Measurements from ENCODE around the gene SLC25A45.
"Not testable (repeated sequence)": the region's sequence is repeated elsewhere in the genome, so short reads cannot be mapped to it uniquely, and the experiment has no call there.

SLC25A45 gene

DNA sequence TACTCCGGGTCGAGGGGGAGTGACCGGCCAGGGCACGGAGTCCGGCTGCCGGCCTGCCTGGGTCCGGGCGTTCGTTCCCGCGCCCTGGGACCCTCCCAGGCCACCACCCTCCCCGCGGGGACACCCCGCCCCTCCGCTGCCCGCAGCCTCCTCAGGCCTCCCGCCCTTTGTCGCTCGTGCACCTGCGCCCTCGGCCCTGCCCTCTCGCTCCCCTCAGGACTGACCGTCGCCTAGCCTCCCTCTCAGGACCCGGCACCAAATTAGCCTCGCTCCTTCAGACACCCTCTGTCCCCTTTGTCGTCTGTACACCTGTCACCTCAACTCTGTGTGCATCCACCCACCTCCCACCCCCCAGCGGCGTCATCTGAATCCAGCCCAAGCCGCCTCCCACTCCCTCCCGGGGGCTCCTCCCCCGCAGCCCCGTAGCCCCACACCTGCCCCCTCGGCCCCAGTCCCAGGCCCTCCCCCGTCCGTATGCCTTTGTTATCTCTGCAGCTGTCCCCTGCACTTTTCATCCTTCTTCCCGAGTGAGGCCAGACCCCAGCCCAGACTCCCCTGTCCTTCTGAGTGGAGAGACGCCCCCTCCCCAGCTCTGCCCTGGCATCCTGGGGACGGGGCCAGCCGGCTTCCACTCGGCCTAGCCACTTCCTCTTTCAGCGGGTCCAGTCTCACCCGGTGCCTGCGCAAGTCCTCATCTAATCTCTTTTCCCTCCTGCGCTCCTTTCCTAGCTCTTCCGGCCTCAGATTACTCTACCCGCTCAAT is 27.3 kb downstream of the SLC25A45 start:
- no peak for DNase-seq

GRCh38 chr11:65354265-65355012 is 28.0 kb downstream of the SLC25A45 start, which contains the start of gene TIGD3:
TIGD3 (plus strand) TSS chr11:65354751; CDS start chr11:65355809, 1,058 bp downstream.
- peak; percentile 78 for DNase-seq

DNA sequence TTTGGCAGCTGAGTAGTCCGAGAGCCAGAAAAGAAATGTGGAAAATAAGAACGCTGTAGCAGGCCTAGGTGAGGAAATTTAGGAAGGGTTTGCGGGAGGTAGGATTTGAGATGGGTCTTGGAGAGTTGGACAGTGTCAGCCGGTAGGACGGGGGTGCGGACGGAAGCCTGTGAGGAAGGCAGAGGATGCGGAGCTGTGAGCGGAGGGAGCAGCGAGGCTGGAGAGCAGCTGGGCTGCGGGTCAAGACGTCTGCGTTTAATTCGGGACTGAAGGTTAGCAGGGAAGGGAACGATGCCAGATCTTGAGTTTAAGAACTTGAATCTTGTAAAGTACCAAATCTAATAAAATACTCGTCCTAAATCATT is 28.6 kb downstream of the SLC25A45 start:
- DNase-seq: no peak

GRCh38 chr11:65353376-65353775 is 29.1 kb downstream of the SLC25A45 start:
- DNase-seq: no peak

DNA sequence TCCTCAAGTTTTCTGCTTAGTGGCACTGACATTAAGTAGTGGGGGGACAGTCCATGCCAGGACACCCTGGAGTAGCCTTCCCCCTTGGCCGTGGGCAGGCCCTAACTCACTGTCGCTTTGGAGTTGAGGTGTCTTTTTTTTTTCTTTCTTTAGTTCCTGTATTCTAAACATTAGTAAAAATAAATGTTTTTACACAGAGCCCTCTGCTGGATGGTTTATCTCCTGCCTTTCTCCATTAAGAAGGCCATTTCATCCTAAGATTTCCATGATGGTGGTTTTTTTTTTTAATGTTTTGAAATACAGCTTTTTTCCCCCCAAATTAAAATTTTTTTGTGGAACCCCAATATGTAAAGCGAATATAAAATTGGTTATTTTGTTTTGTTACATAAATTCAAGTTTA is 29.7 kb downstream of the SLC25A45 start:
- no peak for DNase-seq

- DNase-seq: no peak
These were observed 30.9 kb downstream of the SLC25A45 start for GRCh38 chr11:65351511-65351910.

- DNase-seq: no peak
These were observed 40.6 kb downstream of the SLC25A45 start for GRCh38 chr11:65341856-65342255.

DNA sequence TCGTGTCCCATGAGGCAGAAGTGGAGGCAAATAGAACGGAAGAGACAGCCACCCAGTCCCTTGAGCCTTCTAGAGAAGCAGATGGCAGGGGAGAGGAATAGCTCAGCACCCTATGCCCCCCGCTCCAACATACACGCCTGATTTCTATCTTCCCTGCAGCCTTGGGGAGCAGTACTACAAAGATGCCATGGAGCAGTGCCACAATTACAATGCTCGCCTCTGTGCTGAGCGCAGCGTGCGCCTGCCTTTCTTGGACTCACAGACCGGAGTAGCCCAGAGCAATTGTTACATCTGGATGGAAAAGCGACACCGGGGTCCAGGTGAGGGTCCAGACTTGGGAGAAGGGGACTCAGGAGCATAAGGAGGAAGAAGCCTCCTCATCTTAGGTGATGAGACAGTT is 42.2 kb downstream of the SLC25A45 start:
- DNase-seq: no peak

- DNase-seq: no peak
These were observed 43.8 kb downstream of the SLC25A45 start for GRCh38 chr11:65338676-65339075.

DNA sequence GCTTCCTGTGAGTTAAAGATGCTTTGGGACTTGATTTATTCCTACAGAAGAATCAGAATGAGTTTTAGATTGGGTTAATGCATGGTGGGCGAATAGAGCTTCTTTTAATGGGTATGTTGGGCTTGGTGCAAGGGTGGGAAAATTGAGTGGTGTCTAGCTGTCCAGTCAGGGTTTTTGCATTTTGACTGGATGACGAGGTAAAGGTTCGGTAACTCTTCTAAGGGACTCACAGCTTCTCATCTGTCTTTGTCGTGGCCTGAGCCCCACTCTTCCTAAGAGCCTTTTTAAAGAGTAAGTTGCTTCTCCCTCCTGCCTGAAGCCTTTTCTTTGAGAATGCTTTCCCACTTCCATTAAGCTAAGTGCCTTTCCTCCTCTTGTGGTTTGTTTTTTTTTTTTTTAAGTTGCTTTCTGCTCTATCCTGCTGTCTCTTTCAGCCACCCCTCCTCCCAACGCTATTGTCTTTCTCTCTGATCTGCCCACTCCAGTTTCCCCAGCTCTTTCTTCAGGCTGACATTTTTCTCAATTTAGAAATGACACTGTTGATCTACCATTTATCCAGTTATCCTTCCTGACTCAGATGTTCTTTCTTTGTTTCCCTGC is 47.6 kb downstream of the SLC25A45 start:
- DNase-seq: no peak

GRCh38 chr11:65332591-65332990 is 49.9 kb downstream of the SLC25A45 start:
- not testable (repeated sequence) for DNase-seq

DNA sequence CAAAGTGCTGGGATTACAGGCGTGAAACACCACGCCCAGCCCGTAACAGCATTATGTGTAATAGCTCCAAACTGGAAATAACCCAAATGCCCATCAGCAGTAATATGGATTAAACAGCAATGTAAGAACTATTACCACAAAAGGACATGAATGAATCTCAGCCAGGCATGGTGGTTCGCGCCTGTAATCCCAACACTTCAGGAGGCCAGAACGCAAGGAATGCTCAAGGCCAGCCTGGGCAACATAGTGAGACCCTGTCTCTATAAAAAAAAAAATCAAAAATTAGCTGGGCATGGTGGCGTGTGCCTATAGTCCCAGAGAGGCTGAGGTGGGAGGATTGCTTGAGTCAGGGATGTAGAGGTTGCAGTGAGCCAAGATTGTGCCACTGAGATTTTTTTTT is 51.9 kb downstream of the SLC25A45 start:
- DNase-seq: no peak

- DNase-seq: peak; percentile 11
These were observed 52.5 kb downstream of the SLC25A45 start for GRCh38 chr11:65329944-65330403.

DNA sequence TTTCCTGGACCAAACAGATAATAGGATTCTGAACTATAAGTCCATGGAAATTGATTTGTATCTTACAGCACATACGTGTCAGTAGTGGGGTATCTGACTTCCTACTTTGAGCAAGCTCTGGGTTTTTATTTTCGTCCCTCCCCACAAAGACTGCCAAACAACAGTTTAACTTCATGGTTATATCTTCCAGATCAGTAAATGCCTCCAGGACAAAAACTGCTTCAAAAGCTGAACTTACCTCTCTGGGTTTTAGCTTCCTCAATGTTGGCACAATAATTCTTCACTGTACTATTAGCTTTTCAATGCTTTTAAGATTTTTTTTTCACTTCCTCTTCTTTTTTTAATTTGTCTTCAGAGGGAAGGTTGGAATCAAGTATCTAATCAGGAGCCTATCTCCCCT is 53.0 kb downstream of the SLC25A45 start:
- DNase-seq: no peak

- DNase-seq: no peak
These were observed 55.4 kb downstream of the SLC25A45 start for GRCh38 chr11:65327021-65327420.

- DNase-seq: no peak
These were observed 57.0 kb downstream of the SLC25A45 start for GRCh38 chr11:65325435-65325834.
